GM12872 (cell line): ENCODE measurements around the gene HSP90AA1.

Experiments
- CTCF ChIP-seq: IDR thresholded peaks from 3 replicates; pipeline ENCODE4 v1.5.1; 2011; ENCODE audit warnings: low read depth, mild to moderate bottlenecking, low read length, moderate library complexity; ENCODE audit not compliant: insufficient read depth

HSP90AA1 gene

GRCh38 chr14:102087762-102088011 lies 843 bp upstream of the HSP90AA1 start:
- TF ChIP-seq CTCF, result no peak

DNA sequence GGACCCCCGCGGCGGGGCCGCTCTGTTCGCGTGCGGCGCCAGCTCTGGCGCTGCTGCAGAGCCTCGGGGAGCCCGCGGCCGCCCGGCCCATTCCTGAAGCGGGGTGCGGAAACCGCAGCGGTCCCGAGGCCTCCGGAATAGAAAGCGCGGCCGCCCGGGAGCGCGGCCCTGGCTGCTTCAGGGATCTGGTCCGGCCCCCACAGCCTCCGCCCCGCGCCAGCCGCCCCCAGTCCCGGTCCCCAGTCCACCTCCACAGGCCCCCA lies 204 bp downstream of the HSP90AA1 start:
- no peak for TF ChIP-seq CTCF

DNA sequence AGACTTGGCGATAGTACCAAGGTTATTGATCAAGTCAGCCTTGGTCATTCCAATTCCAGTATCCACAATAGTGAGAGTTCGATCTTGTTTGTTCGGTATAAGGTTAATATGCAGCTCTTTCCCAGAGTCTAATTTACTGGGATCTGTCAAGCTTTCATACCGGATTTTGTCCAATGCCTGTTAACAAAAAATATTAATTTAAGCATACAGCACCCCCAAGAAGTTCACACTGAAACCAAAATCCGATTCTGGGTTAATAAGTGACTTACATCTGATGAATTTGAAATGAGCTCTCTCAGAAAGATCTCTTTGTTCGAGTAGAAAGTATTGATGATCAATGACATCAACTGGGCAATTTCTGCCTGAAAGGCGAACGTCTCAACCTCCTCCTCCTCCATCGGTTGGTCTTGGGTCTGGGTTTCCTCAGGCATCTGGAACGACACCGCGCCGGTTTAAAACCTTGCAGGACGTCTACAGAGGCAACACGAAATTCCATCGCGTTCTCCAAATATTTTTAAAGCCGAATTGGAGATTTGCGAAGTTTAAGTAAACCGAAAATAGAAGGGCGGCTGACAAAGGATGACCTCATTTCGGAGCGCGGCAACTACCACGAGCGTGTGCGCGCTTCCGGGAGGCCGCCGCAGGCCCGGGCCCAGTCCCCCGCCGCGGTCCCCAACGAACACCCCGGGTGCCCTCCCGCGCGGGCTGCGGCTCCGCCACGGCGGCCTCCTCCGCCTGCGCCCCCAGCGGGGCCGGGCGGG lies 716 bp downstream of the HSP90AA1 start:
- no peak for TF ChIP-seq CTCF

DNA sequence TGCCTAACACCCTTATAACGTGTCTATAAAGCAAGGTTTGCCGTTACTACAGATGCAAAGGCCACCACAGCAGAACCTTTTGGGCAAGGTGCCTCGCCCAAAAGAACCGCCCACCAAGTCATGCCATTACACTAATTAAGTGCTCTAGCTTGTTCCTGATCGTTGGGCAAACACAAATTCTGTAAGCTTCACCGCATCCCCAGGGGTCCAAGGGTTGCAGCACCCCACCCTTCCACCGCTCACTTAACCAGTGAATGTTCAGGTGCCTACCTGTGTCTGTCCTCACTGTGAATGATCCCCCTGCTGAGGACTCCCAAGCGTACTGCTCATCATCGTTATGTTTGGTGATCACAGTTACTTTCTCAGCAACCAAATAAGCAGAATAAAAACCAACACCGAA lies 1.4 kb downstream of the HSP90AA1 start:
- TF ChIP-seq CTCF, result no peak

DNA sequence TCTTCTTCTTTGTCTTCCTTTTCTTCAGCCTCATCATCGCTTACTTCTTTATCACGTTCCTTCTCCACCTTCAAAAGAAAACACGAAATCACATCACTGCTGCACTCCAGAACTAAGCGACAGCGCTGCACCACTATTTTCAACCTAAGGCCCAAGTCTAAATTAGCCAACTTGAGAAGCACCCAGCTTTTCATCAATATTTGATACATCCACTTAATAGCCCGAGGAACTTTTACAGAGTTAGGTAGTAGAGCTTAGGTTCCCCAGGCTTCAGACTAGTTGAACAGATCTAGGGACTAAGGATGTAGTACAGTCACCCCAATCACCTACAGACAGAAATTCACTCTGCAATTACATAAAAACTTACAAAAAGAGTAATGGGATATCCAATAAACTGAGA lies 1.9 kb downstream of the HSP90AA1 start:
- no peak for TF ChIP-seq CTCF

- no peak for TF ChIP-seq CTCF
These were observed 5.4 kb downstream of the HSP90AA1 start for GRCh38 chr14:102081231-102082080.

GRCh38 chr14:102080183-102081080 lies 6.4 kb downstream of the HSP90AA1 start:
- TF ChIP-seq CTCF, result no peak
